ENCODE data around the gene COQ10B. TPM values are rescaled to one million over a fixed set of nuclear protein-coding genes. Genes with fewer than 3 reads are reported as not detected.
"Not testable (repeated sequence)": the region's sequence is repeated elsewhere in the genome, so short reads cannot be mapped to it uniquely, and the experiment has no call there.

The COQ10B gene
- total RNA-seq, 1 donor from 2014 or later, result 26.9 TPM

- intact Hi-C loops (cut with micrococcal nuclease), result loop anchor here (2.0 kb wide), 1 partner anchor 323 kb away; no protein-coding TSS in a partner anchor
- H3K4me3 Mint-ChIP-seq, result peak overlapping the region; percentile 45
- peaks cover 14% of the 10 kb centered on the region for H3K36me3 Mint-ChIP-seq (ENCODE audit: low read depth)
- H3K27me3 Mint-ChIP-seq (ENCODE audit: insufficient read depth), result no peaks in the 10 kb centered on the region
- H3K4me1 Mint-ChIP-seq (ENCODE audit: low read depth), result peaks cover 42% of the 10 kb centered on the region
- H3K9me3 Mint-ChIP-seq, result no peaks in the 10 kb centered on the region
- no peak overlapping the region for H3K27ac Mint-ChIP-seq
- DNase-seq (ENCODE audit: low spot score), result no peak
Measured at GRCh38 chr2:197455428-197455827, 2.1 kb downstream of the COQ10B start.

GRCh38 chr2:197460649-197461048 is 7.3 kb downstream of the COQ10B start:
- Mint-ChIP-seq H3K4me1 (ENCODE audit: low read depth) (peaks cover 20% of the 10 kb centered on the region), H3K27me3 (ENCODE audit: insufficient read depth) (no peaks in the 10 kb centered on the region), H3K9me3 (no peaks in the 10 kb centered on the region), H3K36me3 (ENCODE audit: low read depth) (peaks cover 26% of the 10 kb centered on the region), H3K27ac (no peak overlapping the region), H3K4me3 (no peak overlapping the region)
- no peak for DNase-seq (ENCODE audit: low spot score)
- intact Hi-C loops (cut with micrococcal nuclease), result no loop called here

GRCh38 chr2:197461057-197461456 is 7.7 kb downstream of the COQ10B start:
- H3K36me3 Mint-ChIP-seq (ENCODE audit: low read depth), result peaks cover 26% of the 10 kb centered on the region
- H3K27ac Mint-ChIP-seq, result no peak overlapping the region
- intact Hi-C loops (cut with micrococcal nuclease), result no loop called here
- no peaks in the 10 kb centered on the region for H3K27me3 Mint-ChIP-seq (ENCODE audit: insufficient read depth)
- no peak for DNase-seq (ENCODE audit: low spot score)
- peaks cover 16% of the 10 kb centered on the region for H3K4me1 Mint-ChIP-seq (ENCODE audit: low read depth)
- no peaks in the 10 kb centered on the region for H3K9me3 Mint-ChIP-seq
- no peak overlapping the region for H3K4me3 Mint-ChIP-seq

- Mint-ChIP-seq H3K27ac (no peak overlapping the region), H3K27me3 (ENCODE audit: insufficient read depth) (no peaks in the 10 kb centered on the region), H3K4me1 (ENCODE audit: low read depth) (no peaks in the 10 kb centered on the region), H3K4me3 (no peak overlapping the region), H3K9me3 (no peaks in the 10 kb centered on the region), H3K36me3 (ENCODE audit: low read depth) (peaks cover 28% of the 10 kb centered on the region)
- DNase-seq (ENCODE audit: low spot score), result no peak
- intact Hi-C loops (cut with micrococcal nuclease), result no loop called here
Measured at GRCh38 chr2:197464175-197464574, 10.8 kb downstream of the COQ10B start.

GRCh38 chr2:197472166-197472565 is 18.8 kb downstream of the COQ10B start:
- Mint-ChIP-seq H3K4me3 (no peak overlapping the region), H3K36me3 (ENCODE audit: low read depth) (peaks cover 26% of the 10 kb centered on the region), H3K9me3 (no peaks in the 10 kb centered on the region), H3K27ac (peak overlapping the region; percentile 36), H3K4me1 (ENCODE audit: low read depth) (peaks cover under 1% of the 10 kb centered on the region), H3K27me3 (ENCODE audit: insufficient read depth) (no peaks in the 10 kb centered on the region)
- intact Hi-C loops (cut with micrococcal nuclease), result no loop called here
- DNase-seq (ENCODE audit: low spot score), result no peak

- intact Hi-C loops (cut with micrococcal nuclease), result no loop called here
- H3K27ac Mint-ChIP-seq, result no peak overlapping the region
- peaks cover 32% of the 10 kb centered on the region for H3K36me3 Mint-ChIP-seq (ENCODE audit: low read depth)
- no peak for DNase-seq (ENCODE audit: low spot score)
- H3K4me3 Mint-ChIP-seq, result no peak overlapping the region
- H3K9me3 Mint-ChIP-seq, result no peaks in the 10 kb centered on the region
- no peaks in the 10 kb centered on the region for H3K27me3 Mint-ChIP-seq (ENCODE audit: insufficient read depth)
- peaks cover 11% of the 10 kb centered on the region for H3K4me1 Mint-ChIP-seq (ENCODE audit: low read depth)
Measured at GRCh38 chr2:197477797-197478196, 24.4 kb downstream of the COQ10B start.

GRCh38 chr2:197480165-197481036 is 27.0 kb downstream of the COQ10B start:
- peaks cover 11% of the 10 kb centered on the region for H3K4me1 Mint-ChIP-seq (ENCODE audit: low read depth)
- no peak overlapping the region for H3K4me3 Mint-ChIP-seq
- H3K27ac Mint-ChIP-seq, result no peak overlapping the region
- H3K9me3 Mint-ChIP-seq, result peaks cover 14% of the 10 kb centered on the region
- intact Hi-C loops (cut with micrococcal nuclease), result no loop called here
- peaks cover 40% of the 10 kb centered on the region for H3K36me3 Mint-ChIP-seq (ENCODE audit: low read depth)
- no peaks in the 10 kb centered on the region for H3K27me3 Mint-ChIP-seq (ENCODE audit: insufficient read depth)
- no peak for DNase-seq (ENCODE audit: low spot score)

GRCh38 chr2:197484248-197484647 is 30.9 kb downstream of the COQ10B start:
- intact Hi-C loops (cut with micrococcal nuclease); DNase-seq (ENCODE audit: low spot score); H3K27me3 Mint-ChIP-seq (ENCODE audit: insufficient read depth); H3K4me3 Mint-ChIP-seq; H3K27ac Mint-ChIP-seq; H3K4me1 Mint-ChIP-seq (ENCODE audit: low read depth): not testable (repeated sequence)
- Mint-ChIP-seq H3K36me3 (ENCODE audit: low read depth) (peaks cover 59% of the 10 kb centered on the region), H3K9me3 (peaks cover 18% of the 10 kb centered on the region)

GRCh38 chr2:197486175-197486574 is 32.8 kb downstream of the COQ10B start:
- no peak overlapping the region for H3K27ac Mint-ChIP-seq
- peaks cover 64% of the 10 kb centered on the region for H3K36me3 Mint-ChIP-seq (ENCODE audit: low read depth)
- H3K27me3 Mint-ChIP-seq (ENCODE audit: insufficient read depth), result no peaks in the 10 kb centered on the region
- H3K9me3 Mint-ChIP-seq, result peaks cover 18% of the 10 kb centered on the region
- H3K4me3 Mint-ChIP-seq, result no peak overlapping the region
- peaks cover 7% of the 10 kb centered on the region for H3K4me1 Mint-ChIP-seq (ENCODE audit: low read depth)
- no peak for DNase-seq (ENCODE audit: low spot score)
- intact Hi-C loops (cut with micrococcal nuclease), result no loop called here

GRCh38 chr2:197487385-197487784 is 34.0 kb downstream of the COQ10B start:
- Mint-ChIP-seq H3K36me3 (ENCODE audit: low read depth) (peaks cover 69% of the 10 kb centered on the region), H3K27ac (no peak overlapping the region), H3K27me3 (ENCODE audit: insufficient read depth) (no peaks in the 10 kb centered on the region), H3K4me3 (no peak overlapping the region), H3K9me3 (peaks cover 18% of the 10 kb centered on the region), H3K4me1 (ENCODE audit: low read depth) (peaks cover 14% of the 10 kb centered on the region)
- intact Hi-C loops (cut with micrococcal nuclease), result no loop called here
- no peak for DNase-seq (ENCODE audit: low spot score)

- intact Hi-C loops (cut with micrococcal nuclease), result loop anchor here (5.0 kb wide), 3 partner anchors 93 to 298 kb away; no protein-coding TSS in a partner anchor
- Mint-ChIP-seq H3K4me3 (peak overlapping the region; percentile 100), H3K27me3 (ENCODE audit: insufficient read depth) (no peaks in the 10 kb centered on the region), H3K9me3 (no peaks in the 10 kb centered on the region), H3K36me3 (ENCODE audit: low read depth) (peaks cover 62% of the 10 kb centered on the region), H3K4me1 (ENCODE audit: low read depth) (peaks cover 51% of the 10 kb centered on the region), H3K27ac (peak overlapping the region; percentile 34)
- no peak for DNase-seq (ENCODE audit: low spot score)
Measured at GRCh38 chr2:197495433-197496134, 42.2 kb downstream of the COQ10B start.

- DNase-seq (ENCODE audit: low spot score), result no peak
- no peaks in the 10 kb centered on the region for H3K9me3 Mint-ChIP-seq
- peaks cover 66% of the 10 kb centered on the region for H3K36me3 Mint-ChIP-seq (ENCODE audit: low read depth)
- H3K27me3 Mint-ChIP-seq (ENCODE audit: insufficient read depth), result no peaks in the 10 kb centered on the region
- peaks cover 51% of the 10 kb centered on the region for H3K4me1 Mint-ChIP-seq (ENCODE audit: low read depth)
- peak overlapping the region; percentile 100 for H3K4me3 Mint-ChIP-seq
- intact Hi-C loops (cut with micrococcal nuclease), result loop anchor here (5.0 kb wide), 3 partner anchors 94 to 299 kb away; no protein-coding TSS in a partner anchor
- no peak overlapping the region for H3K27ac Mint-ChIP-seq
Measured at GRCh38 chr2:197496695-197497094, 43.3 kb downstream of the COQ10B start.

- H3K9me3 Mint-ChIP-seq, result no peaks in the 10 kb centered on the region
- intact Hi-C loops (cut with micrococcal nuclease), result loop anchor here (5.0 kb wide), 3 partner anchors 95 to 300 kb away; no protein-coding TSS in a partner anchor
- no peak for DNase-seq (ENCODE audit: low spot score)
- peaks cover 55% of the 10 kb centered on the region for H3K4me1 Mint-ChIP-seq (ENCODE audit: low read depth)
- H3K27me3 Mint-ChIP-seq (ENCODE audit: insufficient read depth), result no peaks in the 10 kb centered on the region
- H3K27ac Mint-ChIP-seq, result peak overlapping the region; percentile 18
- H3K36me3 Mint-ChIP-seq (ENCODE audit: low read depth), result peaks cover 71% of the 10 kb centered on the region
- H3K4me3 Mint-ChIP-seq, result peak overlapping the region; percentile 100
Measured at GRCh38 chr2:197497326-197497725, 44.0 kb downstream of the COQ10B start.

All from activated T-helper 1 cell treated with anti-CD3 and anti-CD28 coated beads, Interleukin-12 subunit alpha, Interleukin-12 subunit beta, Interleukin-2, Interleukin-4 antibody, amounts not matched to agents 30 ng/mL and 10 ng/mL and 1 ng/mL, durations not matched to agents 14 hours and 24 hours and 36 hours (primary cell).